Activated CD4-positive, CD25-positive, alpha-beta regulatory T cell (primary cell): ENCODE data around the gene TBCK.

Experiments
- DNase-seq, 4 experiments: peaks; one replicate each; lab custom pipeline; 2025; lab: John Stamatoyannopoulos, UW

The TBCK gene

GRCh38 chr4:106315968-106316772, at the start of gene TBCK, which contains the start of gene AIMP1:
Gene TBCK (minus strand): TSS chr4:106316209. CDS start chr4:106308960, 7,249 bp downstream.
Gene AIMP1 (plus strand): TSS chr4:106316550. CDS start chr4:106325010, 8,460 bp downstream.
- peak; percentile 66 to 74 (median 71) for DNase-seq

- no peak for DNase-seq
Measured at GRCh38 chr4:106365613-106366012, 49.6 kb upstream of the TBCK start.

- DNase-seq = no peak
Measured at GRCh38 chr4:106364282-106364681, 48.3 kb upstream of the TBCK start.

GRCh38 chr4:106362086-106362825, 46.2 kb upstream of the TBCK start:
- no peak for DNase-seq

GRCh38 chr4:106358899-106359298, 42.9 kb upstream of the TBCK start:
- DNase-seq = no peak

- no peak for DNase-seq
Measured at GRCh38 chr4:106355193-106355592, 39.2 kb upstream of the TBCK start.

GRCh38 chr4:106353786-106354185, 37.8 kb upstream of the TBCK start:
- no peak for DNase-seq

- DNase-seq = no peak
Measured at GRCh38 chr4:106351016-106351415, 35.0 kb upstream of the TBCK start.

- DNase-seq = no peak
Measured at GRCh38 chr4:106347167-106347566, 31.2 kb upstream of the TBCK start.

GRCh38 chr4:106344647-106344970, 28.6 kb upstream of the TBCK start:
- DNase-seq = no peak

- DNase-seq = no peak
Measured at GRCh38 chr4:106343865-106344646, 28.0 kb upstream of the TBCK start.

- DNase-seq = no peak
Measured at GRCh38 chr4:106340774-106341173, 24.8 kb upstream of the TBCK start.

- no peak for DNase-seq
Measured at GRCh38 chr4:106339431-106339830, 23.4 kb upstream of the TBCK start.

- no peak for DNase-seq
Measured at GRCh38 chr4:106338671-106339070, 22.7 kb upstream of the TBCK start.

- no peak for DNase-seq
Measured at GRCh38 chr4:106337916-106338315, 21.9 kb upstream of the TBCK start.

- no peak for DNase-seq
Measured at GRCh38 chr4:106336618-106337017, 20.6 kb upstream of the TBCK start.

- DNase-seq = no peak
Measured at GRCh38 chr4:106334741-106335470, 18.9 kb upstream of the TBCK start.

- DNase-seq = no peak
Measured at GRCh38 chr4:106333186-106333585, 17.2 kb upstream of the TBCK start.

GRCh38 chr4:106329041-106329618, 13.1 kb upstream of the TBCK start:
- DNase-seq = no peak

GRCh38 chr4:106325800-106326199, 9.8 kb upstream of the TBCK start:
- DNase-seq = no peak

GRCh38 chr4:106323119-106323518, 7.1 kb upstream of the TBCK start:
- no peak for DNase-seq
